PFSK-1 (cell line): ENCODE measurements around the gene GRIK3.

Experiments
- FOXP2 ChIP-seq: optimal IDR thresholded peaks from 2 replicates; pipeline ENCODE3; 2011; ENCODE audit warnings: borderline replicate concordance, control low read depth, inconsistent platforms; ENCODE audit not compliant: insufficient read depth; ENCODE audit errors: extremely low read length, extremely low read depth
- POLR2AphosphoS5 ChIP-seq: IDR thresholded peaks from 2 replicates; pipeline ENCODE4 v1.6.1; 2012; ENCODE audit warnings: low read depth, mild to moderate bottlenecking, control low read depth, low read length, moderate library complexity
- REST ChIP-seq, 2 experiments: IDR thresholded peaks; 2 replicates each; pipeline versions ENCODE4 v1.6.1 to v1.8.0; 2011 to 2012; ENCODE audit warnings: low read depth in 2 of 2, low read length in 2 of 2, control low read depth in 1 of 2, inconsistent platforms in 1 of 2, mild to moderate bottlenecking in 1 of 2, moderate library complexity in 1 of 2; ENCODE audit not compliant: insufficient read depth in 1 of 2
- SIN3A ChIP-seq: IDR thresholded peaks from 2 replicates; pipeline ENCODE4 v1.6.1; 2012; ENCODE audit warnings: mild to moderate bottlenecking, low read length, moderate library complexity, borderline replicate concordance; ENCODE audit not compliant: insufficient read depth
- TAF1 ChIP-seq: IDR thresholded peaks from 2 replicates; pipeline ENCODE4 v1.6.1; 2012; ENCODE audit warnings: low read length, control low read depth, borderline replicate concordance; ENCODE audit not compliant: insufficient read depth

Gene GRIK3

GRCh38 chr1:36874271-36875060, 159.8 kb downstream of the GRIK3 start:
- TF ChIP-seq POLR2AphosphoS5 = no peak
- no peak for TF ChIP-seq SIN3A
- no peak for TF ChIP-seq REST (IDR thresholded peaks at IDR 0.05; ENCODE audit: insufficient read depth in 1 of 2, low read depth in 2 of 2, low read length in 2 of 2)
- TF ChIP-seq FOXP2 = no peak
- TF ChIP-seq TAF1 = no peak

- TF ChIP-seq SIN3A = no peak
Measured at GRCh38 chr1:36872858-36873257, 161.5 kb downstream of the GRIK3 start.

GRCh38 chr1:36872126-36872754, 162.1 kb downstream of the GRIK3 start:
- TF ChIP-seq SIN3A = no peak
- TF ChIP-seq TAF1 = no peak
- TF ChIP-seq REST (IDR thresholded peaks at IDR 0.05; ENCODE audit: insufficient read depth in 1 of 2, low read depth in 2 of 2, low read length in 2 of 2) = no peak
- TF ChIP-seq FOXP2 = no peak
- no peak for TF ChIP-seq POLR2AphosphoS5

GRCh38 chr1:36871146-36871971, 163.0 kb downstream of the GRIK3 start:
- TF ChIP-seq REST (IDR thresholded peaks at IDR 0.05; ENCODE audit: insufficient read depth in 1 of 2, low read depth in 2 of 2, low read length in 2 of 2) (no peak), FOXP2 (no peak), POLR2AphosphoS5 (no peak)

GRCh38 chr1:36869826-36870225, 164.5 kb downstream of the GRIK3 start:
- TF ChIP-seq TAF1 (no peak), POLR2AphosphoS5 (no peak), FOXP2 (no peak), SIN3A (no peak), REST (IDR thresholded peaks at IDR 0.05; ENCODE audit: insufficient read depth in 1 of 2, low read depth in 2 of 2, low read length in 2 of 2) (no peak)
